ENCODE data around the gene DAPK1.

DNA sequence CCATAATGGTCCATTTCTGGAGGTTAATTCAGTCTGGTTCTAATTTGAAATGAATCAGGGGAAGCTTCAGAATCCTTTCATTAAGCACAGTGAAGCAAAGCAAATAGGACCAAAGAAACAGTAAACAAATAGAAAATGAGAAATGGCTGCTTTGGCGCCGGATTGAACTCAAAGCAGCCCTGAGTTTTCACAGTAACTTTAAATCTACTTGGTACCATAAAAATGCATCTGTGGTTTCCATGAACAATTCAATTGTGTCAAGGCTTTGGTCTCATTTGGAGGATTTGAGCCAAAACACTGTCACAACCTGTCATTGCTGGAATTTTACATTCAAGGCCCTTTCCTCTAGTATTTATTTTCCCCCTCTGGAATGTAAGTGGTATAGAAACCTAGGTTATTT is 25.9 kb upstream of the DAPK1 start:
- TF ChIP-seq, protein P1, sequence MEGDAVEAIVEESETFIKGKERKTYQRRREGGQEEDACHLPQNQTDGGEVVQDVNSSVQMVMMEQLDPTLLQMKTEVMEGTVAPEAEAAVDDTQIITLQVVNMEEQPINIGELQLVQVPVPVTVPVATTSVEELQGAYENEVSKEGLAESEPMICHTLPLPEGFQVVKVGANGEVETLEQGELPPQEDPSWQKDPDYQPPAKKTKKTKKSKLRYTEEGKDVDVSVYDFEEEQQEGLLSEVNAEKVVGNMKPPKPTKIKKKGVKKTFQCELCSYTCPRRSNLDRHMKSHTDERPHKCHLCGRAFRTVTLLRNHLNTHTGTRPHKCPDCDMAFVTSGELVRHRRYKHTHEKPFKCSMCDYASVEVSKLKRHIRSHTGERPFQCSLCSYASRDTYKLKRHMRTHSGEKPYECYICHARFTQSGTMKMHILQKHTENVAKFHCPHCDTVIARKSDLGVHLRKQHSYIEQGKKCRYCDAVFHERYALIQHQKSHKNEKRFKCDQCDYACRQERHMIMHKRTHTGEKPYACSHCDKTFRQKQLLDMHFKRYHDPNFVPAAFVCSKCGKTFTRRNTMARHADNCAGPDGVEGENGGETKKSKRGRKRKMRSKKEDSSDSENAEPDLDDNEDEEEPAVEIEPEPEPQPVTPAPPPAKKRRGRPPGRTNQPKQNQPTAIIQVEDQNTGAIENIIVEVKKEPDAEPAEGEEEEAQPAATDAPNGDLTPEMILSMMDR (IDR thresholded peaks at IDR 0.05; ENCODE audit: low read depth, low read length, poor library complexity, severe bottlenecking) = no peak
- TF ChIP-seq EZH2phosphoT487 (IDR thresholded peaks at IDR 0.05; ENCODE audit: borderline replicate concordance, low read length) = no peak
